HG03521 (cell line): ENCODE measurements around the gene STAP2.
"Not testable (repeated sequence)": the region's sequence is repeated elsewhere in the genome, so short reads cannot be mapped to it uniquely, and the experiment has no call there.

ENCODE experiments used
- ATAC-seq: cut with Tn5 transposase; IDR thresholded peaks from one replicate; pipeline ENCODE4 v1.9.1; 2021; ENCODE audit warnings: mild to moderate bottlenecking, moderate library complexity; ENCODE audit not compliant: unreplicated experiment

The STAP2 gene

DNA sequence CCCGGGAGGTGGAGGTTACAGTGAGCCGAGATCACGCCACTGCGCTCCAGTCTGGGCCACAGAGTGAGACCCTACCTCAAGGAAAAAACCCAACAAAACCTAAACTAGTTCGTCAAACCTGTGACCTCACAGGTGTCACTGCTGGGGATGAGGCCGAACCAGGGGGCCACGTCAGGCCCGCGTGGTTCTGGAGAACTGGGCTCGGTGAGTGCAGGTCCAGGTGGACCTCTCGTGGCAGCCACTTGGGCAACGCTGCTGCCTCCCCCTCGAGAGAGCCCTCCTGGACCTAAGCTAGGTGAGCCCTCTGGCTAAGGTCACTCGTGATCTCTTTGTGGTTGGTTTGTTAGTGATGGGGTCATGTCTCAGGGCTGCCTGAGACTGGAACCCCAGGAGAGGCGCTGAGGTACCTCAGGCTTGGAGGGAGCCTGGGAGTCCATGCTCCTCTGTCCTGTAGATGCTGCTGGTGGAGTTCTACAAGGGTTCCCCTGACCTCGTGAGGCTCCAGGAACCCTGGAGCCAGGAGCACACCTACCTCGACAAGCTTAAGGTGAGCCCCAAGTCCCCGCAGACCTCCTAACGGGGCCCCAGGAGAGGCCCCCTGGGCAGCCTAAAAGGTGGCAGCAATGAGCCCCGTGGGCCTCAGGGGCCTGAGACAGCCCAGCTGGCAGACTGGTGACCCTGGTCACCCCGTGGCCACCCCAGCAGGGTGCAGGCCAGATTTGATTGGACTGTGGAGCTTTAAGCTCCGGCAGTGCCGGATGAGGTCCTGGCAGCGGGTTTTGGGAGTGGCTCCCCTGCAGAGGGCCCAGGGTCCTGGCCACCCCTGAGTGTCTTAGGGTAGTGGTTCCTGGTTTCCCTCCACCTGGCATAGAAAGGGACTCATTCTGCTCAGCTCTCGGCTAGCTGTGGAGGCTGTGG, 20.3 kb upstream of the STAP2 start:
- ATAC-seq, result no peak

- no peak for ATAC-seq
These were observed 19.3 kb upstream of the STAP2 start for GRCh38 chr19:4357921-4358326.

DNA sequence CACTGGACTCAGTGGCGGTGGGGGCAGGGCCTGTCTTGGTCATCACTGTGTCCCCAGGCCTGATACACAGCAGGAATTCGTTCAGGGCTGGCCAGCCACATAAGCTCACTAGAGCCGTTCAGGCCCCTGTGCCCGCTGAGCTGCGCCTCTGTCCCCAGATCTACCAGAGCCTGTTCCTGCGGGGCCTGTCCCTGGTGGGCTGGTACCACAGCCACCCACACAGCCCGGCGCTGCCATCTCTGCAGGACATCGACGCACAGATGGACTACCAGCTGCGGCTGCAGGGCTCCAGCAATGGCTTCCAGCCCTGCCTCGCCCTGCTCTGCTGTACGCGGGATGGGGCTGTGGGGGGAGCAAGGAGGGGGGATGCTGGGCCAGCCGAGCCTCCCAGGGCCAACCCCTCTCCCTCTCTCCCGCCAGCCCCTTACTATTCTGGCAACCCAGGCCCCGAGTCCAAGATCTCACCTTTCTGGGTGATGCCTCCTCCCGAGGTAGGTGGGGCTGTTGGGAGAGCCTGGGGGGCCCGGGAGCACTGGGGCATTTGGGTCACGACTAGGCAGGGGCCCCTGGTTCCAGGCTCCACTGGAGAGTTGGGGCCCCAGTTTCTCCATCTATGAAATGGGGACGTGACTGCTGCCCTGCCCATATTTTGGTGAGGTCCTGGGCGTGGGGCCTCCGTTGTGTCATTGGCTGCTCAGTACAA, 18.6 kb upstream of the STAP2 start:
- no peak for ATAC-seq

DNA sequence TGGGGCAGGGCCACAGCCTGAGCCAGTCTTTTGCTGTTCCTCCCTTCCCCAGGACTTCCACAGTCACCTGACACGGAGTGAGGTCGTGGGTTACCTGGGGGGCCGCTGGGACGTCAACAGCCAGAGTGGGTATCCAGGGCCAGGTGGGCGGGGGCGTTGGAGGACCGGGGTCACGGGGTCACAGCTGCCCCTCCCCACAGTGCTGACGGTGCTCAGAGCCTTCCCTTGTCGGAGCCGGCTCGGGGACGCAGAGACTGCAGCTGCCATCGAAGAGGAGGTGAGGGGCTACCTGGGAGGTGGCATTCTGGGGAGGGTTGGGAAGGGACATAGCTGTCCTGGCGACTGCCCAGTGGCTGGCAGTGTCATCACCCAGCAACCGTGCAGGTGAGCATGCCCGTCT, 16.3 kb upstream of the STAP2 start:
- ATAC-seq, result no peak

DNA sequence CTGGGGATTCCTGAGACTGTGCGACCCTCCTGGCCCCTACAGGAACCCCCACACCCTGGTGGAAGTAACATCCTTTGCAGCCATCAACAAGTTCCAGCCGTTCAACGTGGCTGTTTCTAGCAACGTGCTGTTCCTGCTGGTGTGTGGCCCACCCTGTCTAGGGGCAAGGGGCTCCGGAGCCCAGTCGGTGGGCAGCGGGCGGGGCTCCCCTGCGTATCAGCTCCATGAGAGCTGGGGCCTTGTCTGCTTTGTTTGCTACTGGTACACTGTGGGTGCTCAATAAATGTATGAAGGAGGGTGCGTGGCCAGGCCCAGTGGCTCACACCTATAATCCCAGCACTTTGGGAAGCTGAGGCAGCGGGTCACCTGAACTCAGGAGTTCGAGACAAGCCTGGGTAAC, 15.7 kb upstream of the STAP2 start:
- no peak for ATAC-seq

GRCh38 chr19:4352701-4353121, 14.1 kb upstream of the STAP2 start:
- ATAC-seq, result no peak

- ATAC-seq, result no peak
These were observed 12.1 kb upstream of the STAP2 start for GRCh38 chr19:4350726-4351125.

- ATAC-seq, result no peak
These were observed 11.5 kb upstream of the STAP2 start for GRCh38 chr19:4350111-4350510.

- not testable (repeated sequence) for ATAC-seq
These were observed 10.6 kb upstream of the STAP2 start for GRCh38 chr19:4349225-4349624.

DNA sequence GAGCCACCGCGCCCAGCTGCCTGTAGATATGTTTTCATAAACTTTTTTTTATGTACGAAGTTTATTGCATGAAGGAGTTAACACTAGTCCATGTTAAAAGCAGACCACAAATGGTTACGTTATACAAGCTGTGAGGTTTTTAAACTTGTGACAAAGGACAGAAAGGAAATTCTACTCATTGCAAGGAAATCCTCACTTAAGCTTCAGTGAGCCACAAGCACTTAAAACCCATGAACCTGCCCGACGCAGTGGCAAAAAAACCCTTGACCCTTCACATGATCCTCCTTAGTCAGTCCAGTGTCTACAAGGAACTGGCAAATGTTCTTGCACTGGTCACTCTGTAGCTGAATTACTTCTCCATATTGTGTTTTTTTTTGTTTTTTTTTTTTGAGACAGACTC, 8.9 kb upstream of the STAP2 start:
- no peak for ATAC-seq

GRCh38 chr19:4346020-4346383, 7.4 kb upstream of the STAP2 start:
- ATAC-seq, result no peak

DNA sequence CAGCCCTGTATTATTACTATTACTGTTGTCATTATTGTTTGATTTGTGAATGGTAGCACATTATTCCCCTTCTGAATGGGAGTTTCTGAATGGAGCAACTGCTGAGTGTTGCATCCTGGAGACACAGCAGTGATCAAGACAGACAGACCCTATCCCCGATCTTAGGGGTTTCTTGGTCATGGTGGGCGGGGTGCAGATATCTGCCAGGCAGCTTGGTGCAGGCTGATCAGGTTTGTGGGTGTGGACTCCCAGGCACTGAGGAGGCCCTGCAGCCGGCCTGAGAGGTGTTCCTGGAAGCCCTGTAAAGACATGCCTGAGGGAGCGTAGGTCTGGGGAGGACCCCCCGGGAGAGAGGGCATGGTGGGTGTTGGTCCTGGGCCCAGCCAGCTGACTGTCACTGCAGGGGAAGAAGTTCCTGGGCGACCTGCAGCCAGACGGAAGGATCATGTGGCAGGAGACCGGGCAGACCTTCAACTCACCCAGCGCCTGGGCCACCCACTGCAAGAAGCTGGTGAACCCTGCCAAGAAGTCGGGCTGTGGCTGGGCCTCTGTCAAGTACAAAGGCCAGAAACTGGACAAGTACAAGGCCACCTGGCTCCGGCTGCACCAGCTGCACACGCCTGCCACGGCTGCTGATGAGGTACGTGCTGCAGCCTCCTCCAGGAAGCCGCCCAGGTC, 6.9 kb upstream of the STAP2 start:
- ATAC-seq, result no peak

GRCh38 chr19:4343370-4344307, 5.0 kb upstream of the STAP2 start, which contains the start of gene MPND:
Gene MPND (plus strand): TSS chr19:4343562. CDS start chr19:4343594, 32 bp downstream.
- peak; percentile 53 for ATAC-seq

- ATAC-seq, result peak; percentile 79
These were observed 4.2 kb upstream of the STAP2 start for GRCh38 chr19:4342615-4343369.

DNA sequence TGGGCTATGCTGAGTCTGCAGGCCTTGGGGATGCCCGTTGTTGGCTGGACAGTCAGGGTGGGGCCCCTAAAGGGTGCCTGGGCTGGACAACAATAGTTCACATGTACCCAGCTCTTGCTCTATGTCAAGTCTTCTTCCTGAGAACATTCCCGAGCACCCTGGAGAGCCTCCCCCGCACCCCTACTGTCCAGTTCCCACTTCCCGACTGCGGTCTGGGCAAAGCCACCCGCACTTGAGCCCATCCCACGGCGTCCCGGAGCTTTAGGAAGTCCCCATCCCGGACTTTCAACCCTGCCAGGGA, 3.6 kb upstream of the STAP2 start:
- ATAC-seq, result no peak

GRCh38 chr19:4337906-4338440, 654 bp downstream of the STAP2 start:
- no peak for ATAC-seq

GRCh38 chr19:4334929-4335570, 3.6 kb downstream of the STAP2 start:
- no peak for ATAC-seq

- ATAC-seq, result no peak
These were observed 8.8 kb downstream of the STAP2 start for GRCh38 chr19:4329858-4330257.

GRCh38 chr19:4328991-4329681, 9.5 kb downstream of the STAP2 start:
- ATAC-seq, result not testable (repeated sequence)
